GM21447 (cell line): ENCODE measurements around the gene DEGS2.

Experiments
- ATAC-seq: cut with Tn5 transposase; IDR thresholded peaks from one replicate; pipeline ENCODE4 v1.9.1; 2021; ENCODE audit not compliant: unreplicated experiment

Gene DEGS2

GRCh38 chr14:100132903-100133510 lies 26.4 kb downstream of the DEGS2 start:
- ATAC-seq = no peak

- ATAC-seq = no peak
Measured at GRCh38 chr14:100132161-100132902, 27.1 kb downstream of the DEGS2 start.

GRCh38 chr14:100131181-100131580 lies 28.3 kb downstream of the DEGS2 start:
- no peak for ATAC-seq

- no peak for ATAC-seq
Measured at GRCh38 chr14:100130521-100130920, 28.9 kb downstream of the DEGS2 start.

- ATAC-seq = no peak
Measured at GRCh38 chr14:100129161-100129589, 30.3 kb downstream of the DEGS2 start.

- ATAC-seq = no peak
Measured at GRCh38 chr14:100128688-100129087, 30.8 kb downstream of the DEGS2 start.

GRCh38 chr14:100127853-100128455 lies 31.5 kb downstream of the DEGS2 start:
- ATAC-seq = no peak

GRCh38 chr14:100126401-100126800 lies 33.0 kb downstream of the DEGS2 start:
- no peak for ATAC-seq

- no peak for ATAC-seq
Measured at GRCh38 chr14:100124551-100125088, 34.8 kb downstream of the DEGS2 start.

- ATAC-seq = no peak
Measured at GRCh38 chr14:100123618-100124017, 35.8 kb downstream of the DEGS2 start.

GRCh38 chr14:100122481-100123223 lies 36.8 kb downstream of the DEGS2 start:
- ATAC-seq = no peak

- no peak for ATAC-seq
Measured at GRCh38 chr14:100121643-100122480, 37.6 kb downstream of the DEGS2 start.

- no peak for ATAC-seq
Measured at GRCh38 chr14:100120522-100121269, 38.7 kb downstream of the DEGS2 start.

- no peak for ATAC-seq
Measured at GRCh38 chr14:100119251-100119650, 40.2 kb downstream of the DEGS2 start.

- ATAC-seq = no peak
Measured at GRCh38 chr14:100118396-100119011, 40.9 kb downstream of the DEGS2 start.

- no peak for ATAC-seq
Measured at GRCh38 chr14:100117633-100118395, 41.6 kb downstream of the DEGS2 start.

GRCh38 chr14:100117026-100117425 lies 42.4 kb downstream of the DEGS2 start:
- no peak for ATAC-seq

GRCh38 chr14:100116134-100116533 lies 43.3 kb downstream of the DEGS2 start:
- no peak for ATAC-seq
